H1 (cell line): Measurements from ENCODE around the gene RSPH9. TPM values are rescaled to one million over a fixed set of nuclear protein-coding genes. Genes with fewer than 3 reads are reported as not detected.

Experiments
- ATF2 ChIP-seq: IDR thresholded peaks from 2 replicates; pipeline ENCODE4 v1.6.1; 2012; ENCODE audit warnings: low read length, inconsistent platforms
- polyA plus RNA-seq, 7 experiments: library from polyadenylated mRNA; depleted of rRNA in 3 of 7; stranded (reverse) in 5 of 7; unstranded in 2 of 7; fragments of >200 nt in 5 of 7; fragments of 200-250 nt in 2 of 7; gene quantifications; 1 replicate in 5 of 7; 2 replicates in 1 of 7; 4 replicates in 1 of 7; pipeline versions ENCODE4 v1.2.1 to v1.2.3, GENCODE V29; 2011 to 2013; ENCODE audit warnings: missing spikeins in 2 of 7, mixed read lengths in 2 of 7
- total RNA-seq: library from RNA; stranded (reverse); fragmentation: NEBNext Ultra II Directional; extraction: Animal tissue kit (Norgen Biotek cat#: 25700); gene quantifications from 2 replicates; pipeline ENCODE4 v1.2.1, GENCODE V29; 2021

The RSPH9 gene
- total and polyA plus RNA-seq, 2 of the 8 experiments (the other 6 are each of a cell fraction or from before 2014, with no cell fraction given) = 0.15 to 0.23 TPM

GRCh38 chr6:43709654-43710303 lies 64.9 kb downstream of the RSPH9 start (continued):
- no peak for TF ChIP-seq ATF2
